ENCODE results near the gene PCDHGB5. TPM values are rescaled to one million over a fixed set of nuclear protein-coding genes. Genes with fewer than 3 reads are reported as not detected.

PCDHGB5 gene
- total RNA-seq, 1 experiment from 2014 or later: 2.5 TPM

DNA sequence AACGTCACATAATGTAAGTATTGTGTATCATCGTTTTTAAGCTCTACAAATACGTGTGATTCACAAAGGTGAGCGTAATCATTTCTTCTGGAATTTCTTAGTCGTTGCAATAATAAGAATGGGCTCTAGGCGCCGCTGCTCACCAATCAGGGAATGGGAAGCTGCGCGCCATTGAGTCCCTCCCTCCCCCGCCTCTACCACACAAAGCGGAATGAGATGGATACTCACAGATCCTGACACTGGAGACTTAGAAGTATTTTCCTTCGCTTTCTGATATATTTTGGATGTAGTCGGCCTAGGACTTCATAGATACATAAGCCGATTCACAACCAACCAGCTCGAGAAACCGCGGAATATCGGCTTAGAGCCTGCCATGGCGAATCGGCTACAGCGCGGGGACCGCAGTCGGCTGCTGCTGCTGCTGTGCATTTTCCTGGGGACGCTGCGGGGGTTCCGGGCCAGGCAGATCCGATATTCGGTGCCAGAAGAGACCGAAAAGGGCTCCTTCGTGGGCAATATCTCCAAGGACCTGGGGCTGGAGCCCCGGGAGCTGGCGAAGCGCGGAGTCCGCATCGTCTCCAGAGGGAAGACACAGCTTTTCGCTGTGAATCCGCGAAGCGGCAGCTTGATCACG, 23.2 kb downstream of the PCDHGB5 start, which contains the start of gene PCDHGA11:
TSS of gene PCDHGA11 (plus strand) at position 197 of the 634 bp plus-strand sequence. CDS start at position 374, 177 bp downstream.

DNA sequence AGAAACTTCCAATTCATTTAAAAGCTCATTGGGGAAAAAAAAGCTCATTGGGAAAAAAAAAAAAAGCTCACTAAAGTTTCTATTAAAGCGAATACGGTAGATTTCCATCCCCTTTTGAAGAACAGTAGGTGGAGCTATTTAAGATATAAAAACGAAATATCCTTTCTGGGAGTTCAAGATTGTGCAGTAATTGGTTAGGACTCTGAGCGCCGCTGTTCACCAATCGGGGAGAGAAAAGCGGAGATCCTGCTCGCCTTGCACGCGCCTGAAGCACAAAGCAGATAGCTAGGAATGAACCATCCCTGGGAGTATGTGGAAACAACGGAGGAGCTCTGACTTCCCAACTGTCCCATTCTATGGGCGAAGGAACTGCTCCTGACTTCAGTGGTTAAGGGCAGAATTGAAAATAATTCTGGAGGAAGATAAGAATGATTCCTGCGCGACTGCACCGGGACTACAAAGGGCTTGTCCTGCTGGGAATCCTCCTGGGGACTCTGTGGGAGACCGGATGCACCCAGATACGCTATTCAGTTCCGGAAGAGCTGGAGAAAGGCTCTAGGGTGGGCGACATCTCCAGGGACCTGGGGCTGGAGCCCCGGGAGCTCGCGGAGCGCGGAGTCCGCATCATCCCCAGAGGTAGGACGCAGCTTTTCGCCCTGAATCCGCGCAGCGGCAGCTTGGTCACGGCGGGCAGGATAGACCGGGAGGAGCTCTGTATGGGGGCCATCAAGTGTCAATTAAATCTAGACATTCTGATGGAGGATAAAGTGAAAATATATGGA, 32.8 kb downstream of the PCDHGB5 start, which contains the start of gene PCDHGA12:
TSS of gene PCDHGA12 (plus strand) at position 176 of the 782 bp plus-strand sequence. CDS start at position 429, 253 bp downstream.

Other genes with a start within 250 kb of the PCDHGB5 start
- 0.85 to 1.2 TPM (median 0.92 TPM) in 5 replicates for gene PCDHB6, start 247.9 kb upstream of the PCDHGB5 start, total RNA-seq (2022; extraction: Qiagen RNA extraction; ENCODE audit: low read depth)
- gene PCDHB7, start 225.3 kb upstream of the PCDHGB5 start, total RNA-seq (2022; extraction: Qiagen RNA extraction; ENCODE audit: low read depth): not detected in 5 replicates
- gene PCDHB8, start 220.2 kb upstream of the PCDHGB5 start, total RNA-seq (2022; extraction: Qiagen RNA extraction; ENCODE audit: low read depth): 0.25 to 0.43 TPM (median 0.34 TPM) in 5 replicates
- 0.04 to 0.30 TPM (median 0.07 TPM) in 5 replicates for gene PCDHB16, start 215.6 kb upstream of the PCDHGB5 start, total RNA-seq (2022; extraction: Qiagen RNA extraction; ENCODE audit: low read depth)
- 0.03 to 0.06 TPM in 2 of 5 replicates, not detected in the others for gene PCDHB9, start 210.8 kb upstream of the PCDHGB5 start, total RNA-seq (2022; extraction: Qiagen RNA extraction; ENCODE audit: low read depth)
- 0.06 TPM in 2 of 5 replicates, not detected in the others for gene PCDHB10, start 205.6 kb upstream of the PCDHGB5 start, total RNA-seq (2022; extraction: Qiagen RNA extraction; ENCODE audit: low read depth)
- gene PCDHB11, start 198.3 kb upstream of the PCDHGB5 start, total RNA-seq (2022; extraction: Qiagen RNA extraction; ENCODE audit: low read depth): 0.06 to 0.14 TPM (median 0.07 TPM) in 4 of 5 replicates, not detected in the other
- gene PCDHB12, start 189.2 kb upstream of the PCDHGB5 start, total RNA-seq (2022; extraction: Qiagen RNA extraction; ENCODE audit: low read depth): 0.05 to 0.09 TPM in 2 of 5 replicates, not detected in the others
- 0.06 to 0.12 TPM (median 0.09 TPM) in 5 replicates for gene PCDHB13, start 184.0 kb upstream of the PCDHGB5 start, total RNA-seq (2022; extraction: Qiagen RNA extraction; ENCODE audit: low read depth)
- gene PCDHB14, start 174.6 kb upstream of the PCDHGB5 start, total RNA-seq (2022; extraction: Qiagen RNA extraction; ENCODE audit: low read depth): 0.07 to 0.21 TPM (median 0.09 TPM) in 5 replicates
- 0.06 to 0.10 TPM (median 0.08 TPM) in 3 of 5 replicates, not detected in the others for gene PCDHB15, start 152.6 kb upstream of the PCDHGB5 start, total RNA-seq (2022; extraction: Qiagen RNA extraction; ENCODE audit: low read depth)
- gene SLC25A2, start 93.9 kb upstream of the PCDHGB5 start, total RNA-seq (2022; extraction: Qiagen RNA extraction; ENCODE audit: low read depth): not detected in 5 replicates
- 53.0 to 78.7 TPM (median 74.4 TPM) in 5 replicates for gene TAF7, start 77.2 kb upstream of the PCDHGB5 start, total RNA-seq (2022; extraction: Qiagen RNA extraction; ENCODE audit: low read depth)
- 0.31 to 0.42 TPM (median 0.35 TPM) in 5 replicates for gene PCDHGA1, start 67.4 kb upstream of the PCDHGB5 start, total RNA-seq (2022; extraction: Qiagen RNA extraction; ENCODE audit: low read depth)
- 0.38 to 0.87 TPM (median 0.47 TPM) in 5 replicates for gene PCDHGA2, start 59.2 kb upstream of the PCDHGB5 start, total RNA-seq (2022; extraction: Qiagen RNA extraction; ENCODE audit: low read depth)
- gene PCDHGA3, start 54.1 kb upstream of the PCDHGB5 start, total RNA-seq (2022; extraction: Qiagen RNA extraction; ENCODE audit: low read depth): 0.03 TPM in 1 of 5 replicates, not detected in the others
- 1.2 to 2.3 TPM (median 1.9 TPM) in 5 replicates for gene PCDHGB1, start 47.8 kb upstream of the PCDHGB5 start, total RNA-seq (2022; extraction: Qiagen RNA extraction; ENCODE audit: low read depth)
- 0.06 to 0.19 TPM (median 0.09 TPM) in 5 replicates for gene PCDHGA4, start 42.9 kb upstream of the PCDHGB5 start, total RNA-seq (2022; extraction: Qiagen RNA extraction; ENCODE audit: low read depth)
- gene PCDHGB2, start 38.0 kb upstream of the PCDHGB5 start, total RNA-seq (2022; extraction: Qiagen RNA extraction; ENCODE audit: low read depth): 0.08 TPM in 2 of 5 replicates, not detected in the others
- 0.07 to 0.30 TPM (median 0.13 TPM) in 5 replicates for gene PCDHGA5, start 33.8 kb upstream of the PCDHGB5 start, total RNA-seq (2022; extraction: Qiagen RNA extraction; ENCODE audit: low read depth)
- gene PCDHGB3, start 27.7 kb upstream of the PCDHGB5 start, total RNA-seq (2022; extraction: Qiagen RNA extraction; ENCODE audit: low read depth): 0.17 to 0.30 TPM (median 0.23 TPM) in 5 replicates
- gene PCDHGA6, start 24.1 kb upstream of the PCDHGB5 start, total RNA-seq (2022; extraction: Qiagen RNA extraction; ENCODE audit: low read depth): 0.14 to 0.27 TPM (median 0.23 TPM) in 5 replicates
- gene PCDHGA7, start 15.2 kb upstream of the PCDHGB5 start, total RNA-seq (2022; extraction: Qiagen RNA extraction; ENCODE audit: low read depth): 0.67 to 1.1 TPM (median 0.88 TPM) in 5 replicates
- 0.56 to 1.1 TPM (median 0.93 TPM) in 5 replicates for gene PCDHGB4, start 10.2 kb upstream of the PCDHGB5 start, total RNA-seq (2022; extraction: Qiagen RNA extraction; ENCODE audit: low read depth)
- gene PCDHGA8, start 5.3 kb upstream of the PCDHGB5 start, total RNA-seq (2022; extraction: Qiagen RNA extraction; ENCODE audit: low read depth): 0.03 TPM in 1 of 5 replicates, not detected in the others
- gene PCDHGA9, start 4.8 kb downstream of the PCDHGB5 start, total RNA-seq (2022; extraction: Qiagen RNA extraction; ENCODE audit: low read depth): 0.03 to 0.05 TPM (median 0.04 TPM) in 3 of 5 replicates, not detected in the others
- gene PCDHGB6, start 10.1 kb downstream of the PCDHGB5 start, total RNA-seq (2022; extraction: Qiagen RNA extraction; ENCODE audit: low read depth): 0.06 to 0.15 TPM (median 0.09 TPM) in 5 replicates
- gene PCDHGA10, start 15.0 kb downstream of the PCDHGB5 start, total RNA-seq (2022; extraction: Qiagen RNA extraction; ENCODE audit: low read depth): not detected in 5 replicates
- gene PCDHGB7, start 19.7 kb downstream of the PCDHGB5 start, total RNA-seq (2022; extraction: Qiagen RNA extraction; ENCODE audit: low read depth): 0.05 to 0.11 TPM (median 0.07 TPM) in 5 replicates
- 0.06 TPM in 1 of 5 replicates, not detected in the others for gene PCDHGA11, start 23.1 kb downstream of the PCDHGB5 start, total RNA-seq (2022; extraction: Qiagen RNA extraction; ENCODE audit: low read depth)
- gene PCDHGA12, start 32.6 kb downstream of the PCDHGB5 start, total RNA-seq (2022; extraction: Qiagen RNA extraction; ENCODE audit: low read depth): 0.02 to 0.05 TPM in 2 of 5 replicates, not detected in the others
- 6.1 to 7.8 TPM (median 7.0 TPM) in 5 replicates for gene PCDHGC3, start 78.0 kb downstream of the PCDHGB5 start, total RNA-seq (2022; extraction: Qiagen RNA extraction; ENCODE audit: low read depth)
- gene PCDHGC4, start 87.1 kb downstream of the PCDHGB5 start, total RNA-seq (2022; extraction: Qiagen RNA extraction; ENCODE audit: low read depth): not detected in 5 replicates
- 0.02 to 0.09 TPM in 2 of 5 replicates, not detected in the others for gene PCDHGC5, start 91.1 kb downstream of the PCDHGB5 start, total RNA-seq (2022; extraction: Qiagen RNA extraction; ENCODE audit: low read depth)
- gene DIAPH1, start 221.1 kb downstream of the PCDHGB5 start, total RNA-seq (2022; extraction: Qiagen RNA extraction; ENCODE audit: low read depth): 94.4 to 103 TPM (median 98.2 TPM) in 5 replicates
- 48.1 to 52.6 TPM (median 51.4 TPM) in 5 replicates for gene HDAC3, start 238.9 kb downstream of the PCDHGB5 start, total RNA-seq (2022; extraction: Qiagen RNA extraction; ENCODE audit: low read depth)
- gene RELL2, start 239.1 kb downstream of the PCDHGB5 start, total RNA-seq (2022; extraction: Qiagen RNA extraction; ENCODE audit: low read depth): 3.7 to 5.2 TPM (median 4.3 TPM) in 5 replicates

Data from A549 treated with RU486 at 1 μM for 4 hours (cell line).